DND-41 (cell line): Measurements from ENCODE around the gene CEL.

Source experiments
- EZH2 ChIP-seq: IDR thresholded peaks from 3 replicates; pipeline ENCODE4 v1.6.1; 2012; ENCODE audit warnings: borderline replicate concordance, low read depth, mild to moderate bottlenecking, moderate library complexity, low read length, inconsistent platforms; ENCODE audit not compliant: severe bottlenecking
- TF ChIP-seq, protein P1 (sequence below): IDR thresholded peaks from 2 replicates; pipeline ENCODE4 v1.5.1; 2012; ENCODE audit warnings: borderline replicate concordance, low read length, moderate library complexity, mild to moderate bottlenecking; ENCODE audit not compliant: poor library complexity, severe bottlenecking; ENCODE audit errors: extremely low read depth

DNA sequence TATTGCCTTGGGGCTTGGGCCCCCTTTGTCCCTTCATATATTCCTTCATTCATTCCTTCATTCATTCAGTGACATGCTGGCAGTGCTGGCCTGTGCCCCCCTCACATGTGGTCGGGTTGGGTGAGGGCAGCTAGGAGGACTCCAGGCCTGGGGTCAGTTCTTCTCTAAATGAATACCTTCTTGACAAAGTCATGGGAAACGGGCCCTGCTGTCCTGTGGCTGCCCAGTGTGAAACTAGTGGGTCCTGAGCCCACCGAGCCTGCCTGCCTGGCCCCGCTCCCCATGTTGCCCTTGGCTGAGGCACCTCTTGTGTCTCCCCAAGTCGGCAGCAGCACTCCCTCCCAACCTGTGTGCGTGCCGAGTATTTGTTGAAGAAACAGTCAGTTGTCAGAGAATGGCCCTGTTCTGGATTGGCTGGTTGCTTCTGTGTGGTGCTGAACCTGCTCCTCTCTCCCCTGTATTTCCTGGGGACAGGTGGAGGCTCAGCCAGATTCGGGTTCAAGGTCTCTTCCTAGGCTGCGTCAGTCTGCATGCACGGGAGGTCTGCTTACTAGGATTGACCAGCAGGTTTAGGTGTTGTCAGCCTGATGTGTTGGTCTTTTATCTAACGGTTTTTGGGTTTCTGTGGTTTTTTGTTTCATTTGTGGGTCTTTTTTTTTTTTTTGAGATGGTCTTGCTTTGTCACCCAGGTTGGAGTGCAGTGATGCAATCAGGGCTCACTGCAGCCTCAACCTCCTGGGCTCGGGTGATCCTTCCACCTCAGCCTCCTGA lies 3.0 kb upstream of the CEL start:
- TF ChIP-seq, protein P1, sequence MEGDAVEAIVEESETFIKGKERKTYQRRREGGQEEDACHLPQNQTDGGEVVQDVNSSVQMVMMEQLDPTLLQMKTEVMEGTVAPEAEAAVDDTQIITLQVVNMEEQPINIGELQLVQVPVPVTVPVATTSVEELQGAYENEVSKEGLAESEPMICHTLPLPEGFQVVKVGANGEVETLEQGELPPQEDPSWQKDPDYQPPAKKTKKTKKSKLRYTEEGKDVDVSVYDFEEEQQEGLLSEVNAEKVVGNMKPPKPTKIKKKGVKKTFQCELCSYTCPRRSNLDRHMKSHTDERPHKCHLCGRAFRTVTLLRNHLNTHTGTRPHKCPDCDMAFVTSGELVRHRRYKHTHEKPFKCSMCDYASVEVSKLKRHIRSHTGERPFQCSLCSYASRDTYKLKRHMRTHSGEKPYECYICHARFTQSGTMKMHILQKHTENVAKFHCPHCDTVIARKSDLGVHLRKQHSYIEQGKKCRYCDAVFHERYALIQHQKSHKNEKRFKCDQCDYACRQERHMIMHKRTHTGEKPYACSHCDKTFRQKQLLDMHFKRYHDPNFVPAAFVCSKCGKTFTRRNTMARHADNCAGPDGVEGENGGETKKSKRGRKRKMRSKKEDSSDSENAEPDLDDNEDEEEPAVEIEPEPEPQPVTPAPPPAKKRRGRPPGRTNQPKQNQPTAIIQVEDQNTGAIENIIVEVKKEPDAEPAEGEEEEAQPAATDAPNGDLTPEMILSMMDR = no peak
- TF ChIP-seq EZH2 = no peak
